Activated T-helper 1 cell treated with anti-CD3 and anti-CD28 coated beads, Interleukin-12 subunit alpha, Interleukin-12 subunit beta, Interleukin-2, Interleukin-4 antibody, amounts not matched to agents 30 ng/mL and 10 ng/mL and 1 ng/mL, durations not matched to agents 14 hours and 24 hours and 36 hours (primary cell): Measurements from ENCODE around the gene RND2. TPM values are rescaled to one million over a fixed set of nuclear protein-coding genes. Genes with fewer than 3 reads are reported as not detected.
"Not testable (repeated sequence)": the region's sequence is repeated elsewhere in the genome, so short reads cannot be mapped to it uniquely, and the experiment has no call there.

Experiments used
- DNase-seq: peaks from one replicate; pipeline ENCODE4 v3.0.0; 2021; ENCODE audit warnings: low spot score
- H3K27ac Mint-ChIP-seq: one replicate; pipeline ENCODE4 v1.8.0; 2021; ENCODE audit warnings: mild to moderate bottlenecking, mixed read lengths
- H3K27me3 Mint-ChIP-seq: one replicate; pipeline ENCODE4 v1.8.0; 2022; ENCODE audit warnings: mild to moderate bottlenecking, moderate library complexity, mixed read lengths; ENCODE audit not compliant: insufficient read depth
- H3K36me3 Mint-ChIP-seq: one replicate; pipeline ENCODE4 v1.8.0; 2021; ENCODE audit warnings: low read depth, mixed read lengths
- H3K4me1 Mint-ChIP-seq: one replicate; pipeline ENCODE4 v1.8.0; 2021; ENCODE audit warnings: low read depth, mixed read lengths
- H3K4me3 Mint-ChIP-seq: one replicate; pipeline ENCODE4 v1.8.0; 2021; ENCODE audit warnings: mild to moderate bottlenecking, moderate library complexity, mixed read lengths
- H3K9me3 Mint-ChIP-seq: one replicate; pipeline ENCODE4 v1.8.0; 2021; ENCODE audit warnings: mixed read lengths
- intact Hi-C: fragments of 100-400 bp; cut with micrococcal nuclease; formaldehyde crosslinking; loops from one replicate; pipeline ENCODE4 v1.15.1; 2024
- total RNA-seq: library from RNA; stranded (reverse); gene quantifications from 2 replicates; pipeline ENCODE4 v1.2.3, GENCODE V29; 2022

Gene RND2, protein sequence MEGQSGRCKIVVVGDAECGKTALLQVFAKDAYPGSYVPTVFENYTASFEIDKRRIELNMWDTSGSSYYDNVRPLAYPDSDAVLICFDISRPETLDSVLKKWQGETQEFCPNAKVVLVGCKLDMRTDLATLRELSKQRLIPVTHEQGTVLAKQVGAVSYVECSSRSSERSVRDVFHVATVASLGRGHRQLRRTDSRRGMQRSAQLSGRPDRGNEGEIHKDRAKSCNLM
- total RNA-seq: 0.07 TPM in 1 of 2 replicates, not detected in the other

DNA sequence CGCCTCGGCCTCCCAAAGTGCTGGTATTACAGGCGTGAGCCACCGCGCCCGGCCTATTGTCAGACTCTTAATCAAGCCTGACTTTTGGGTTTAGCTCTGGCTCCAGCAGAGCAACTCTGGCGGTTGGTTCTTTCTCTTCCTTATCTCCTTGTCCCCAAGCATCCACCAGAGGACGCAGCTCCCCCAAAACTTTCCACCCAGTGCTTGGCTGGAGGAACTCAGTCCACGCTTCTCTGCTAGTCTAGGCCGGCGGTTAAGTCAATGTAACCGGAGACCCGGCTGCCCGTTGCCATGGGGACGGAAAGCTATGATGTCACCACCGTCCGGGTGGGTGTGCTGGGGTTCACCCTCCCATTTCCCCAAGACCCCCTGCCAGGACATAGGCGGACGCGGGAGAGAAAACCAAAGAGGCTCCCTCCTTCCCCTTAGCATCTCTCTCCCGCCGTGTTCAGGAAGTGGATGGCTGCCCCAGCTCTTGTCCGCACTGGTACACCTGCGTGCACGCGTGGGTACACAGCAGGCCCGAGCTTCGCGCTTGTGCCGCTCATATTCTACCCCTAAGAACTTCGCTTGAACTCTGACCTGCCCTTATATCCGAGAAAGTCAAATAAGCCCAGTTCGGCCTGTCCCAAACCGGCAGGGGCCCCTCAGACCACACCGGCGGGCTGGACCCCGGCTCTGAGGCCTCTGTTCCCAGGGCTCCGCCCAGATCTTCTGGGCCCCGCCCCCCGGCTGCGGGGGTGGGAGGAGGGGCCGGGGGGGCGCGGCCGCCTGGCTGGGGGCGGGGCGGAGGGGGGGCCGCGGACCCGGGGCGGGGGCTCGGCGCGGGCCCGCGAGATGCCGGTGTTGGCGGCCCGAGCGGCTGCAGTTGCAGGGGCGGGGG, at the start of gene RND2:
Gene RND2, plus strand, starts transcription at position 825 of the 883 bp plus-strand sequence. CDS start 117 bp downstream, outside the sequence.
- Mint-ChIP-seq H3K4me1 (peaks cover 16% of the 10 kb centered on the region), H3K27me3 (peaks cover 25% of the 10 kb centered on the region), H3K9me3 (no peaks in the 10 kb centered on the region), H3K27ac (peak within 1 kb of the TSS; percentile 84), H3K36me3 (peaks cover 2% of the 10 kb centered on the region), H3K4me3 (peak within 1 kb of the TSS; percentile 90)
- peak; percentile 73 for DNase-seq
- intact Hi-C loops: loop anchor here (1.0 to 10.0 kb wide), 7 partner anchors 44 to 832 kb away; partner anchors contain the start of genes BRCA1, GHDC, PLEKHH3 and PTGES3L

DNA sequence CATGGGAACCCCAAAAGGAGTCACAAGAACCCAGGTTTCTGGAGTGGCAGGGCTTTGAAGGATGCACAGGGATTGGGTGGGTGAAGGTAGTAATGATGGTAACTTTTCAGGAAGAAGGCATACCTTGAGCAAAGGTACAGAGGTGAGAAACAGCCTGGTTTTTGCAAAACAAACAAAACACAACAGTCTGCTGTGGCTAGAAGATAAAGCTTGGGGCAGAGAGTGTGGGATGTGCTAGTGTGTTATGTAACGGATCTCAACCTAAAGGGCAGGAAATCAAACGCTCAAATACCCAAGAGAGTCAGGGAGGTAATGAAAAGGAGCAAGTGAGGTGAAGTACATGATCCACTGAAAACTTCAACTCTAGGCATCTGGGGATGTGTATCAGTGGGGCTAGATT, 49.8 kb upstream of the RND2 start:
- intact Hi-C loops: no loop called here
- DNase-seq: no peak
- peaks cover 2% of the 10 kb centered on the region for H3K27me3 Mint-ChIP-seq
- no peaks in the 10 kb centered on the region for H3K9me3 Mint-ChIP-seq
- H3K4me1 Mint-ChIP-seq: peaks cover 17% of the 10 kb centered on the region
- H3K27ac Mint-ChIP-seq: peak overlapping the region; percentile 1
- H3K4me3 Mint-ChIP-seq: no peak overlapping the region
- H3K36me3 Mint-ChIP-seq: no peaks in the 10 kb centered on the region

DNA sequence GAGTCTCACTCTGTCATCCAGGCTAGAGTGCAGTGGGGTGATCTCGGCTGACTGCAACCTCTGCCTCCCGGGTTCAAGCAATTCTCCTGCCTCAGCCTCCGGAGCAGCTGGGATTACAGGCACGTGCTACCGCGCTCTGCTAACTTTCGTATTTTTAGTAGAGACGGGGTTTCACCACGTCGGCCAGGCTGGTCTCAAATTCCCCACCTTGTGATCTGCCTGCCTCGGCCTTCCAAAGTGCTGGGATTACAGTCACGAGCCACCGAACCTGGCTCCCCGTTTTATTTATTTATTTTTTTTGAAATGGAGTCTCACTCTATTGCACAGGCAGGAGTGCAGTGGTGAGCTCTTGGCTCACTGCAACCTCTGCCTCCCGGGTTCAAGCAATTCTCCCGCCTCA, 49.3 kb upstream of the RND2 start:
- H3K27ac Mint-ChIP-seq, H3K27me3 Mint-ChIP-seq, H3K36me3 Mint-ChIP-seq, H3K4me3 Mint-ChIP-seq, DNase-seq, intact Hi-C loops, H3K9me3 Mint-ChIP-seq: not testable (repeated sequence)
- peaks cover 19% of the 10 kb centered on the region for H3K4me1 Mint-ChIP-seq

DNA sequence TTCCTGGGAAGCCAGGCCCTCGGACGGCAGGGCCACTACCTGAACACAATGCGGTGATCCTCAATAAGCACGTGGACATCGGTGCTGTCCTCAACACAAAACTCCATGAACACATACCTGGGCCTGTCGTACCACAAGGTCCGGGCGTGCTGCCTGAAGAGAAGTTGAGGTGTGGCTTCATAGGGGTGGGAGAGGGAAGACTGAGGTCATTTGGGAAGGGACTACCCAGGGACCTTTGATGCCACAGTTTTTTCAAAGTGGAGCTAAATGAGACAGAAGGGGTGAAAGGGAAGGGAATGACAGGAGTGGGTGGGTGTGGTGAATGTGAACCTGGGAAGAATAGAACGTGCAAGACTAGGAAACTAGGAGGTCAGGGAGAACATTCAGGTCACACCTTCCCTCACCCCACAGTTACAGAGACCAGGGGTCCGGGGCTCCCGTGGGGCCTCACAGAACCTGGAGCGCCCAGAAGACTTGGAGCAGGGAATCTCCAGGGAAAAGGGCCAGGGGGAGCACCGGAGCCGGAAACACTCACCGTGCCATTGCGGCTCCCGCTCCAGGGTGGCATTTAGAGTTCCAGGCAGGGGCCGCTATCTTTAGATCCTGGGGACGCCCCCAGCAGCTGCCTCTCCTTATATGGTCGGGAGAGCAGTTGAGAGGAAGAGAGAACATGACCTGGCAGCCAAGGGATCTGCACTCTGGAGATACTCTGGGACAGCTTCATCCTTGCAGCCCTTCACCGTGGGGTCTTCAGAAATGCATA, 45.3 kb upstream of the RND2 start, which contains the start of gene PTGES3L:
Gene PTGES3L, minus strand, starts transcription at position 570 of the 763 bp plus-strand sequence. Its CDS starts 27 bp downstream, at position 543.
- H3K27me3 Mint-ChIP-seq: peaks cover 2% of the 10 kb centered on the region

DNA sequence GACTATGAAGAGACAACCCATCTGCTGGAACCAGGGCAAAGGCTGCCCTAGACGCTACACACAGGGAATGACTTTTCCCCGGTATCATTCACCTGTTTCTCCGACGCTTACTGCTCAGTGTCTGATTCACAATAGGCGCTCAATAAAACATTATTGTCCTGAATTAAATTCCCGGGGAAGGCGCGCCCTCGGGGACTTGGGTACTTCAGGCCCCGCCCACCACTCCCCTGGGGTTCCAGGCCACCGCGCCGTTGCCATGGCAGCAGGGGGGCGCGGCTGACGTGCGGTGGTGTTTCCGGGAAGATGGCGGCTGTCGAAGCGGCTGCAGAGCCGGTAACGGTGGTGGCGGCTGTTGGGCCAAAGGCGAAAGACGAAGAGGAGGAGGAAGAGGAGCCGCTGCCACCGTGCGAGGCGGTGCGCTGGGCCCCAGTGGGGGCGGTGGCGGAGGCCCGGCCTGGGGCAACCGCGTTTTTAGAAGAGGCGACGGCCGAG, 44.7 kb upstream of the RND2 start, which contains the start of gene RUNDC1:
Gene RUNDC1, plus strand, starts transcription at position 292 of the 492 bp plus-strand sequence. Its CDS starts 12 bp downstream, at position 304.
- Mint-ChIP-seq H3K36me3 (peaks cover 15% of the 10 kb centered on the region), H3K27ac (peak within 1 kb of the TSS; percentile 99), H3K4me3 (peak within 1 kb of the TSS; percentile 100), H3K27me3 (peaks cover 2% of the 10 kb centered on the region), H3K9me3 (no peaks in the 10 kb centered on the region), H3K4me1 (peaks cover 40% of the 10 kb centered on the region)
- DNase-seq: peak; percentile 87
- intact Hi-C loops: loop anchor here (1.0 to 10.0 kb wide), 5 partner anchors 18 to 416 kb away; partner anchors contain the start of genes BRCA1, COASY, MLX and PSME3

More for the DNA sequence above, 45.3 kb upstream of the RND2 start, which contains the start of gene PTGES3L:
- peak within 1 kb of the TSS; percentile 100 for H3K4me3 Mint-ChIP-seq
- peaks cover 9% of the 10 kb centered on the region for H3K36me3 Mint-ChIP-seq
- H3K27ac Mint-ChIP-seq: peak within 1 kb of the TSS; percentile 99
- peaks cover 41% of the 10 kb centered on the region for H3K4me1 Mint-ChIP-seq
- intact Hi-C loops: loop anchor here (1.0 to 10.0 kb wide), 5 partner anchors 19 to 415 kb away; partner anchors contain the start of genes BRCA1, COASY, MLX and PSME3
- peak; percentile 8 for DNase-seq
- H3K9me3 Mint-ChIP-seq: no peaks in the 10 kb centered on the region

DNA sequence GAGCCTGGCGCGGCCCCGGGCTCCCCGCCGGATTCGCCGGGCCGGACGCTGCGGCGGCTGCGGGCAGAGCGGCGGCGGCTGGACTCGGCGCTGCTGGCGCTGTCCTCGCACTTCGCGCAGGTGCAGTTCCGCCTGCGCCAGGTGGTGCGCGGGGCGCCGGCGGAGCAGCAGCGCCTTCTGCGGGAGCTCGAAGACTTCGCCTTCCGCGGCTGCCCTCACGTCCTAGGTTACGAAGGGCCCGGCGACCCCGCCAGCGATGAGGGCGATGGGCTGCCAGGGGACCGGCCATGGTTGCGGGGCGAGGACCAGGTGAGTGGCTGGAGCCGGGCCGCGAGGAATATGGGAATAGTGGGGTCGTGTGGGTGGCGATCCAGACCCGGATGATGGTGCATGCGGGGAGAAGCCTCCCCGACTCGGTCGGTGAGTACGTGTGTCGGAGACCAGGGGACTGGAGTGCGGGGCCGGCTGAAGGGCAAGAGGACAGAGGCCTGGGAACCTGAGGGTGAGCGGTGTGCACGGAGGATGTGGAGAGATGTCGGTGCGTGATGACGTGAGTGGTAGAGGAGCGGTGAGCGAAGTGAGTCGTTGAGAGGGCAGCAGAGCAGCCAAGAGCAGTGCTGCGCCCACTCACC, 44.1 kb upstream of the RND2 start:
- intact Hi-C loops: loop anchor here (1.0 to 10.0 kb wide), 6 partner anchors 17 to 416 kb away; partner anchors contain the start of genes AARSD1, BRCA1, COASY and MLX
- H3K27me3 Mint-ChIP-seq: peaks cover 2% of the 10 kb centered on the region
- H3K4me1 Mint-ChIP-seq: peaks cover 43% of the 10 kb centered on the region
- H3K27ac Mint-ChIP-seq: peak overlapping the region; percentile 86
- DNase-seq: peak; percentile 47
- H3K4me3 Mint-ChIP-seq: peak overlapping the region; percentile 98
- H3K9me3 Mint-ChIP-seq: no peaks in the 10 kb centered on the region
- H3K36me3 Mint-ChIP-seq: peaks cover 17% of the 10 kb centered on the region

DNA sequence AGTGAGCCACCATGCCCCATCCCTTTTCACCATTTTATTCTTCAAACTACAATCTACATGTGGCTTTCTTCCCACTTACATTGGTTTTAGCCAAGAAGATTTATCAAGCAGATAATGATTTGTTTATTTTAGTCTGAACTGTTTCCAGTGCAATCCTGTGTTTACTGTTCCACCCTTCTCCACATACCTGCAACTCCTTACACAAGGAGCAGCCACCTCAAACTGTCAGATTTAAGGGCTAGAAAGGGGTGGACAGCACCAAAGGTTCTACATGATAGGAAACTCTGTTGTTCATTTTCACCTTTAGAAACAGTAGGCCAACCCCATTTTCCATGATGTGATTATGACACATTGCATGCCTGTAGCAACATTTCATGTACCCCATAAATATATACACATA, 42.8 kb upstream of the RND2 start:
- Mint-ChIP-seq H3K27me3 (peaks cover 2% of the 10 kb centered on the region), H3K9me3 (no peaks in the 10 kb centered on the region), H3K4me1 (peaks cover 43% of the 10 kb centered on the region), H3K36me3 (peaks cover 17% of the 10 kb centered on the region), H3K27ac (peak overlapping the region; percentile 71), H3K4me3 (peak overlapping the region; percentile 98)
- intact Hi-C loops: loop anchor here (5.0 to 10.0 kb wide), 2 partner anchors 150 to 417 kb away; partner anchors contain the start of genes COASY, MLX and PSME3
- DNase-seq: no peak

DNA sequence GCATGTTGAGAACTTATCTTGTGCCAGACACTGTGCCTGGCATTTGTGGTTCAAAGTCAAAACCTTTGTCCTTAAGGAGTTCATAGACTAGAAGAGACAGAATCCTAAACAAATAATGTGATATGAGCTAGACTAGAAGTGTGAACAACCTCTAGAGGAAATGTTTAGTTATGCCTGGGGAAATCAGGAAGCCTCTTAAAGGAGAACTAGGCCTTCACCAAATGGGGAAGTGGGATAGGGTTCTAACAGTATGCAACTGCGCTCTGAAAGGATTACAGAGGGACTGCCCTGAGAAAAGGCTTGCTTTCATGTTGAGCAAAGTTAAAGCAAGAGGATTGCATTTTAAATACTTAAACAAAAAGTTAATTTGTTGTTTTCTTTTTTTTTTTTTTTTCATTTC, 39.8 kb upstream of the RND2 start:
- Mint-ChIP-seq H3K4me3 (no peak overlapping the region), H3K27me3 (no peaks in the 10 kb centered on the region), H3K36me3 (peaks cover 39% of the 10 kb centered on the region), H3K4me1 (peaks cover 33% of the 10 kb centered on the region), H3K27ac (peak overlapping the region; percentile 2), H3K9me3 (no peaks in the 10 kb centered on the region)
- intact Hi-C loops: loop anchor here (10.0 kb wide), 1 partner anchor 420 kb away; the partner anchor contains the start of genes COASY and MLX
- no peak for DNase-seq

DNA sequence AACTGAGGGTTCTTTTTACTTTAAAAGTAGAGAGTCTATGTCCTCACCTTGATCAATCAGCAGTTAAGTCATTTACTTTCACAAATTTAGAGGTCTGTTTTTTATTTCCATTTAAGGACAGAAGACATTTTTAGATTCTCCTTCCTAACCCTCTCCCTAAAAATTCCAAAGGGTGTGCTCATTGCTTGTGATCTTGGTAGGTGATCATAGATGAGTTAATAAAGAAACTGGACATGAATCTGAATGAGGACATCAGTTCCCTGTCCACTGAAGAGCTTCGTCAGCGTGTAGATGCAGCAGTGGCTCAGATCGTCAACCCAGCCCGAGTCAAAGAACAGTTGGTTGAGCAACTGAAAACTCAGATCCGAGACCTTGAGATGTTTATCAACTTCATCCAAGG, 35.9 kb upstream of the RND2 start:
- Mint-ChIP-seq H3K9me3 (no peaks in the 10 kb centered on the region), H3K27ac (no peak overlapping the region), H3K4me1 (peaks cover 14% of the 10 kb centered on the region), H3K36me3 (peaks cover 54% of the 10 kb centered on the region), H3K27me3 (no peaks in the 10 kb centered on the region), H3K4me3 (no peak overlapping the region)
- no peak for DNase-seq
- intact Hi-C loops: loop anchor here (10.0 kb wide), 1 partner anchor 424 kb away; the partner anchor contains the start of genes COASY and MLX

DNA sequence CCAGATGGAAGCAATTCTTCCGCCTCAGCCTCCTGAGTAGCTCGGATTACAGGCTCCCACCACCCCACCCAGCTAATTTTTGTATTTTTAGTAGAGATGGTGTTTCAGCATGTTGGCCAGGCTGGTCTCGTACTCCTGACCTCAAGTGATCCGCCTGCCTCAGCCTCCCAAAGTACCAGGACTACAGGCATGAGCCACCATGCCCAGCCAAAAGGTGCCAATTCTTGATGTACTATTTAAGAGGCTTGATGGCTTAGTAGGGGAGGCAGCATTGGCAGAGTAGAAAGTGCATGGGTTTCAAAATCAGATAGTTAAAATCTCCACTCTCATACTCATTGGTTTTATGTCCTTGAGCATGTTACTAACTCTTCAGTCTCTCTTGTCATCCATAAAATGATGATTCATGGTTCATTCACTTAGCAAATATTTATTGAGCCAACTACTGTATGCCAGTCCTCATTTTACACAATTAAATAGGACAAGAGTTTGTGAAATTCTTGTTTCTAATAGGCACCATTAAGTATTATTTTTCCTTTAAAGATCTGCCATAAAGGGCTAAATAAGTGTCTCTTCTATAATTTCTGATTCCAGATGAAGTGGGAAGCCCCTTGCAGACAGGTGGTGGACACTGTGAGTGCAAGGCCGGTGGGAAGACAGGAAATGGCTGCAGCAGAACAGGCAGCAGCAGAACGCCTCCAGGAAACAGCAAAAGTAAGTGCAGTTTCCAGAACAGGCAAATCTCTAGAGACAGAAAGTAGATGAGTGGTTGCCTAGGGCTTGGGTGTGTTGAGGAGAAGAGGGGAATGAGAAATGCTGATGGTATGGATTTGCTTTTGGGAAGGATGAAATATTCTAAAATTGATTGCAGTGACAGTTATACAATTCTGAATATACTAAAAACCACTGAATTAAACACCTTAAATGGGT, 35.0 kb upstream of the RND2 start:
- intact Hi-C loops: loop anchor here (10.0 kb wide), 1 partner anchor 425 kb away; the partner anchor contains the start of genes COASY and MLX
- H3K4me3 Mint-ChIP-seq: no peak overlapping the region
- H3K27me3 Mint-ChIP-seq: no peaks in the 10 kb centered on the region
- peaks cover 8% of the 10 kb centered on the region for H3K4me1 Mint-ChIP-seq
- H3K27ac Mint-ChIP-seq: no peak overlapping the region
- H3K36me3 Mint-ChIP-seq: peaks cover 50% of the 10 kb centered on the region
- H3K9me3 Mint-ChIP-seq: no peaks in the 10 kb centered on the region
- no peak for DNase-seq

DNA sequence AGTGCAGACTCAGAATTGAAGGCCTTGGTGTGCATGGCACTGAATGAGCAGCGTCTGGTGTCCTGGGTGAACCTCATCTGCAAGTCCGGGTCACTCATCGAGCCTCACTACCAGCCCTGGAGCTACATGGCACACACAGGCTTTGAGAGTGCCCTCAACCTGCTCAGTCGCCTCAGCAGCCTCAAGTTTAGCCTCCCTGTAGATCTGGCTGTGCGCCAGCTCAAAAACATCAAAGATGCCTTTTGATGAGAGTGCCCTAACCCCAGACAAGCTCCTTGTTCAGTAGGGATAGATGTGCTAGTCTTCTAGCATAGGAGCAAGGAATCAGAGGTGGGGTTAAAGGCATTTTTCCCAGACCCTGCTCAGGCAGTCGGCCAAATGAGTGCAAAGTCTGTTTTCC, 33.6 kb upstream of the RND2 start:
- Mint-ChIP-seq H3K9me3 (no peaks in the 10 kb centered on the region), H3K4me3 (no peak overlapping the region), H3K36me3 (peaks cover 48% of the 10 kb centered on the region), H3K27me3 (no peaks in the 10 kb centered on the region), H3K27ac (no peak overlapping the region), H3K4me1 (no peaks in the 10 kb centered on the region)
- intact Hi-C loops: no loop called here
- DNase-seq: no peak
